HL-60 (cell line): Measurements from ENCODE around the gene TTC33.
A peak's percentile ranks its signal among the peaks of the same experiment; 100 is the strongest.

ENCODE experiments used
- DNase-seq, 2 experiments: peaks; one replicate each; pipeline ENCODE4 v3.0.0-alpha.2; 2010 to 2020; ENCODE audit warnings: low read depth in 1 of 2, low spot score in 1 of 2
- H3K27ac ChIP-seq: fragments of 250-450 bp; sonication (Bioruptor Pico); replicated peaks from 2 replicates; pipeline ENCODE4 v1.5.1; 2020; ENCODE audit warnings: mild to moderate bottlenecking, moderate library complexity
- H3K27me3 ChIP-seq: fragments of 250-450 bp; sonication (Bioruptor Pico); 2 replicates; pipeline ENCODE4 v1.5.1; 2021; ENCODE audit warnings: mild to moderate bottlenecking, moderate library complexity; ENCODE audit not compliant: insufficient read depth, poor library complexity, severe bottlenecking
- H3K4me3 ChIP-seq: replicated peaks from 2 replicates; pipeline ENCODE4 v1.5.1; 2011; ENCODE audit warnings: mild to moderate bottlenecking, control low read depth, low read length; ENCODE audit not compliant: insufficient read depth
- CTCF ChIP-seq: IDR thresholded peaks from one replicate; pipeline ENCODE4 v1.5.1; 2011; ENCODE audit warnings: low read length, control low read depth, inconsistent platforms; ENCODE audit not compliant: insufficient read depth
- GABPA ChIP-seq: IDR thresholded peaks from 2 replicates; pipeline ENCODE4 v1.6.1; 2012; ENCODE audit warnings: low read depth
- POLR2AphosphoS5 ChIP-seq: IDR thresholded peaks from 2 replicates; pipeline ENCODE4 v1.6.1; 2012; ENCODE audit warnings: low read depth
- SPI1 ChIP-seq: IDR thresholded peaks from 2 replicates; pipeline ENCODE4 v1.6.1; 2012; ENCODE audit warnings: low read depth, mild to moderate bottlenecking, borderline replicate concordance
- TF ChIP-seq, protein P1 (sequence below): IDR thresholded peaks from 2 replicates; pipeline ENCODE4 v1.6.1; 2012; ENCODE audit warnings: low read depth; ENCODE audit not compliant: insufficient replicate concordance

The TTC33 gene

GRCh38 chr5:40491644-40492043 is 264.1 kb downstream of the TTC33 start:
- Histone ChIP-seq H3K27ac (peak overlapping the region; percentile 20), H3K27me3 (no peaks in the 10 kb centered on the region), H3K4me3 (no peak overlapping the region)
- peak in 1 of 2 experiments; percentile 26 for DNase-seq
- no peak for TF ChIP-seq CTCF
- TF ChIP-seq SPI1: no peak
- TF ChIP-seq GABPA: no peak
- TF ChIP-seq POLR2AphosphoS5: no peak

- H3K27ac ChIP-seq: peak overlapping the region; percentile 9
- peak in 1 of 2 experiments; percentile 56 for DNase-seq
- TF ChIP-seq GABPA: no peak
- TF ChIP-seq, protein P1, sequence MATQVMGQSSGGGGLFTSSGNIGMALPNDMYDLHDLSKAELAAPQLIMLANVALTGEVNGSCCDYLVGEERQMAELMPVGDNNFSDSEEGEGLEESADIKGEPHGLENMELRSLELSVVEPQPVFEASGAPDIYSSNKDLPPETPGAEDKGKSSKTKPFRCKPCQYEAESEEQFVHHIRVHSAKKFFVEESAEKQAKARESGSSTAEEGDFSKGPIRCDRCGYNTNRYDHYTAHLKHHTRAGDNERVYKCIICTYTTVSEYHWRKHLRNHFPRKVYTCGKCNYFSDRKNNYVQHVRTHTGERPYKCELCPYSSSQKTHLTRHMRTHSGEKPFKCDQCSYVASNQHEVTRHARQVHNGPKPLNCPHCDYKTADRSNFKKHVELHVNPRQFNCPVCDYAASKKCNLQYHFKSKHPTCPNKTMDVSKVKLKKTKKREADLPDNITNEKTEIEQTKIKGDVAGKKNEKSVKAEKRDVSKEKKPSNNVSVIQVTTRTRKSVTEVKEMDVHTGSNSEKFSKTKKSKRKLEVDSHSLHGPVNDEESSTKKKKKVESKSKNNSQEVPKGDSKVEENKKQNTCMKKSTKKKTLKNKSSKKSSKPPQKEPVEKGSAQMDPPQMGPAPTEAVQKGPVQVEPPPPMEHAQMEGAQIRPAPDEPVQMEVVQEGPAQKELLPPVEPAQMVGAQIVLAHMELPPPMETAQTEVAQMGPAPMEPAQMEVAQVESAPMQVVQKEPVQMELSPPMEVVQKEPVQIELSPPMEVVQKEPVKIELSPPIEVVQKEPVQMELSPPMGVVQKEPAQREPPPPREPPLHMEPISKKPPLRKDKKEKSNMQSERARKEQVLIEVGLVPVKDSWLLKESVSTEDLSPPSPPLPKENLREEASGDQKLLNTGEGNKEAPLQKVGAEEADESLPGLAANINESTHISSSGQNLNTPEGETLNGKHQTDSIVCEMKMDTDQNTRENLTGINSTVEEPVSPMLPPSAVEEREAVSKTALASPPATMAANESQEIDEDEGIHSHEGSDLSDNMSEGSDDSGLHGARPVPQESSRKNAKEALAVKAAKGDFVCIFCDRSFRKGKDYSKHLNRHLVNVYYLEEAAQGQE: no peak
- no peak for TF ChIP-seq CTCF
- no peak for TF ChIP-seq POLR2AphosphoS5
- TF ChIP-seq SPI1: no peak
- no peaks in the 10 kb centered on the region for H3K27me3 ChIP-seq
- no peak overlapping the region for H3K4me3 ChIP-seq
Observed at GRCh38 chr5:40490464-40491111, 265.2 kb downstream of the TTC33 start.

DNA sequence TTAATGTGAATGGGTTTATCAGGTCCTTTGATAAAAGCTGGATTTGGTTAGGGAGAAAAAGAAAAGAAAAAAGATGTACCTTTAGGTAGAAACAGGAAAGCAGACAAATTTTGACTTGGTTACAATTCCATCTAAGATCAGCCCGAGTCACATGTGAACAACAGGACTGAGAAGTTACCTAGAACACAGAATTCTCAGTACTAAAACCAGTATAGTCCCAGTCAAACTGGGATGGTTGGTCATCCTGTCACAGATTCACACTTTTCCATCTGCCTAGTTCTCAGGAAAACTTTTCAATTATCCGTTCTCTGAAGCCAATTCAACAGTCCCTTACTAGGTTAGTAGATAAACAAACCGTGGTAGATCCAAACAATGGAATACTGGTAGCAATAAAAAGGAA is 266.3 kb downstream of the TTC33 start:
- TF ChIP-seq, protein P1: no peak
- TF ChIP-seq POLR2AphosphoS5 (no peak), GABPA (no peak), CTCF (no peak), SPI1 (no peak)
- Histone ChIP-seq H3K27ac (no peak overlapping the region), H3K27me3 (no peaks in the 10 kb centered on the region), H3K4me3 (no peak overlapping the region)
- no peak for DNase-seq
